HepG2 (cell line): ENCODE data around the gene BLVRB. TPM values are rescaled to one million over a fixed set of nuclear protein-coding genes. Genes with fewer than 3 reads are reported as not detected.

ENCODE experiments used
- ELF1 ChIP-seq: sonication (generic); formaldehyde crosslinking; IDR thresholded peaks from 2 replicates; pipeline ENCODE4 v1.4.0; 2020; ENCODE audit warnings: missing genetic modification reagents
- ELF4 ChIP-seq: sonication (generic); formaldehyde crosslinking; IDR thresholded peaks from 2 replicates; pipeline ENCODE4 v1.5.0; 2020; ENCODE audit warnings: missing genetic modification reagents, mild to moderate bottlenecking, moderate library complexity, borderline replicate concordance
- GABPA ChIP-seq, 2 experiments: IDR thresholded peaks; 2 replicates each; pipeline ENCODE4 v1.6.1; 2011 to 2016; ENCODE audit warnings: low read depth in 2 of 2, low read length in 1 of 2, missing biosample characterization in 1 of 2, missing genetic modification characterization in 1 of 2
- HDAC1 ChIP-seq: sonication (generic); formaldehyde crosslinking; IDR thresholded peaks from 2 replicates; pipeline ENCODE4 v1.5.1; 2020; ENCODE audit warnings: mild to moderate bottlenecking, missing genetic modification reagents
- HNRNPK ChIP-seq: fragments of 200-400 bp; formaldehyde crosslinking; IDR thresholded peaks from 2 replicates; pipeline ENCODE4 v1.6.1; 2018; ENCODE audit warnings: low read length, low read depth, moderate library complexity, mild to moderate bottlenecking; ENCODE audit not compliant: poor library complexity, severe bottlenecking
- HNRNPUL1 ChIP-seq: fragments of 200-400 bp; formaldehyde crosslinking; IDR thresholded peaks from 2 replicates; pipeline ENCODE4 v1.6.1; 2017; ENCODE audit warnings: low read depth, mild to moderate bottlenecking, low read length, moderate library complexity
- KAT7 ChIP-seq: IDR thresholded peaks from 2 replicates; pipeline ENCODE4 v1.6.1; 2018; ENCODE audit warnings: borderline replicate concordance, missing compliant biosample characterization
- KLF9 ChIP-seq: IDR thresholded peaks from 2 replicates; pipeline ENCODE4 v1.6.1; 2016; ENCODE audit warnings: low read depth
- MATR3 ChIP-seq: sonication (generic); formaldehyde crosslinking; IDR thresholded peaks from 2 replicates; pipeline ENCODE4 v1.4.0; 2020; ENCODE audit warnings: missing genetic modification reagents
- RCOR2 ChIP-seq: IDR thresholded peaks from 2 replicates; pipeline ENCODE4 v1.6.1; 2016; ENCODE audit warnings: missing biosample characterization, missing genetic modification reagents
- SMAD1 ChIP-seq: sonication (generic); formaldehyde crosslinking; IDR thresholded peaks from 2 replicates; pipeline ENCODE4 v1.4.0; 2020; ENCODE audit warnings: missing genetic modification reagents, low read depth, mild to moderate bottlenecking, borderline replicate concordance
- SRF ChIP-seq: IDR thresholded peaks from 2 replicates; pipeline ENCODE4 v1.6.1; 2011; ENCODE audit warnings: mild to moderate bottlenecking, low read depth, low read length, moderate library complexity
- U2AF1 ChIP-seq: fragments of 200-400 bp; formaldehyde crosslinking; optimal IDR thresholded peaks from 2 replicates; pipeline ENCODE3; 2017; ENCODE audit warnings: mild to moderate bottlenecking, low read depth, low read length
- ZNF180 ChIP-seq: sonication (generic); formaldehyde crosslinking; IDR thresholded peaks from 2 replicates; pipeline ENCODE4 v1.4.0; 2020; ENCODE audit warnings: low read depth, missing genetic modification reagents, borderline replicate concordance
- ZNF317 ChIP-seq: sonication (generic); formaldehyde crosslinking; IDR thresholded peaks from 2 replicates; pipeline ENCODE4 v1.5.0; 2020; ENCODE audit warnings: mild to moderate bottlenecking, missing genetic modification reagents
- ZNF839 ChIP-seq: sonication (generic); formaldehyde crosslinking; IDR thresholded peaks from 2 replicates; pipeline ENCODE4 v1.4.0; 2020; ENCODE audit warnings: missing genetic modification reagents, mild to moderate bottlenecking, borderline replicate concordance
- polyA plus RNA-seq, 8 experiments: library from polyadenylated mRNA; depleted of rRNA in 3 of 8; stranded (reverse) in 7 of 8; unstranded in 1 of 8; fragments of >200 nt; fragmentation: Illumina TruSeq in 4 of 8; extraction: Trizol in 4 of 8; gene quantifications; 2 replicates each; pipeline versions ENCODE4 v1.2.1 to v1.2.3, GENCODE V29; 2011 to 2016; ENCODE audit warnings: low read depth in 4 of 8, missing spikeins in 1 of 8, mixed read lengths in 1 of 8; ENCODE audit not compliant: insufficient read depth in 1 of 8
- total RNA-seq, 5 experiments: library from RNA; depleted of rRNA; stranded (reverse); fragments of >200 nt; fragmentation: Illumina TruSeq; extraction: Trizol; gene quantifications; 2 replicates each; pipeline ENCODE4 v1.2.3, GENCODE V29; 2016; ENCODE audit warnings: low read depth in 1 of 5
- TF ChIP-seq, protein P1 (sequence below): sonication (generic); formaldehyde crosslinking; IDR thresholded peaks from 2 replicates; pipeline ENCODE4 v1.5.0; 2020; ENCODE audit warnings: missing genetic modification reagents
- TF ChIP-seq, protein P2 (sequence below): sonication (generic); formaldehyde crosslinking; IDR thresholded peaks from 2 replicates; pipeline ENCODE4 v1.4.0; 2020; ENCODE audit warnings: missing genetic modification reagents
- TF ChIP-seq, protein P3 (sequence below), 2 experiments: sonication (generic) in 1 of 2; formaldehyde crosslinking in 1 of 2; IDR thresholded peaks; 2 replicates each; pipeline versions ENCODE4 v1.5.1 to v1.6.1; 2011 to 2020; ENCODE audit warnings: borderline replicate concordance in 1 of 2, low read depth in 1 of 2, low read length in 1 of 2, mild to moderate bottlenecking in 1 of 2, missing genetic modification reagents in 1 of 2, moderate library complexity in 1 of 2
- TF ChIP-seq, protein P4 (sequence below): sonication (generic); formaldehyde crosslinking; conservative IDR thresholded peaks from 2 replicates; pipeline ENCODE4 v1.4.0; 2020; ENCODE audit warnings: missing genetic modification reagents

The BLVRB gene
- total and polyA plus RNA-seq, 2 of the 13 experiments (the other 11 are each of a cell fraction or from before 2014, with no cell fraction given): 25.9 to 51.4 TPM

DNA sequence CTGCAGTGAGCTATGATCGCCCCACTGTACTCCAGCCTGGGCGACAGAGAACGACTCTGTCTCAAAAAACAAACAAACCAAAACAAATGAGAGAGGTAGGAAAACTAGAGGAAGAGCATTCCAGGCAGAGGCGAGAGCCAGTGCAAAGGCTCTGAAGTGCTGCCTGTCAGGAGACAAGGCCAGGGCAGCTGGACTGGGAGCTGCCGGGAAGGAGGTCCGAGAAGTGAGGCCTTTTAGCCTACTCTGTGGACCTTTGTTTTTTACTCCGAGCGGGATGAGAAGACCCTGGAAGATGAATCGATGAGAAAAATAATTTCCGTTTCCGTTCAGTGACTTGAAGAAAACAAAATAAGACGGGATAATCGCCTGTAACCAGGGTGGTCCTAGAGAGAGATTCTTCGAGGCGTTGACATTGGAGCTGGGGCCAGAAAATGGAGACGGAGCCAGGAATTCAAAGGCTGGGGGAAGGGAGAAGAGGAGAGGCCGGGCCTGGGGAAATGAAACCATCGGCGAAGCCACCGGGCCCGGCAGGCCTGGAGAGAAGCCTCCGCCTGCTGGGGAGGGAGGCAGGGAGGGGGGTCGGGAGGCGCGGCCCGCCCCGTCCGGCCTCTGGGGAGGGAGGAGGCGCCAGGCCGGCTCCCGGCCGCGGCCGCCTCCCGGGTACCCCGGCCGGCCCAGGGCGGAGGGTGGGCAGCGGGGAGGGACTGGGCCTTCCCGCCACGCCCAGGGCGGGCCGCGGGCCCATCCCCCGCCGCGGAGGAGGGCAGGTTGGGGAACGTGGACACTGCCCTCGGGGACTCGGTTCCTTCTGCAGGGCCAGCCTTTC, 31.9 kb downstream of the BLVRB start (continued):
- TF ChIP-seq, protein P1, sequence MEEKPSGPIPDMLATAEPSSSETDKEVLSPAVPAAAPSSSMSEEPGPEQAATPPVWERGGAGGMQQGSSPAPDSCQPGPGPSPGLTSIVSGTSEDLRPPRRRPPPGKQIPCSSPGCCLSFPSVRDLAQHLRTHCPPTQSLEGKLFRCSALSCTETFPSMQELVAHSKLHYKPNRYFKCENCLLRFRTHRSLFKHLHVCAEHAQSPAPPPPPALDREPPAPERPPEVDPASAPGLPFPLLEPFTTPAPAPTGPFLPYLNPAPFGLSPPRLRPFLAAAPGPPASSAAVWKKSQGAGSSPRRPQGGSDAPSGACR (CRISPR knock-in tag): no peak
- TF ChIP-seq, protein P2, sequence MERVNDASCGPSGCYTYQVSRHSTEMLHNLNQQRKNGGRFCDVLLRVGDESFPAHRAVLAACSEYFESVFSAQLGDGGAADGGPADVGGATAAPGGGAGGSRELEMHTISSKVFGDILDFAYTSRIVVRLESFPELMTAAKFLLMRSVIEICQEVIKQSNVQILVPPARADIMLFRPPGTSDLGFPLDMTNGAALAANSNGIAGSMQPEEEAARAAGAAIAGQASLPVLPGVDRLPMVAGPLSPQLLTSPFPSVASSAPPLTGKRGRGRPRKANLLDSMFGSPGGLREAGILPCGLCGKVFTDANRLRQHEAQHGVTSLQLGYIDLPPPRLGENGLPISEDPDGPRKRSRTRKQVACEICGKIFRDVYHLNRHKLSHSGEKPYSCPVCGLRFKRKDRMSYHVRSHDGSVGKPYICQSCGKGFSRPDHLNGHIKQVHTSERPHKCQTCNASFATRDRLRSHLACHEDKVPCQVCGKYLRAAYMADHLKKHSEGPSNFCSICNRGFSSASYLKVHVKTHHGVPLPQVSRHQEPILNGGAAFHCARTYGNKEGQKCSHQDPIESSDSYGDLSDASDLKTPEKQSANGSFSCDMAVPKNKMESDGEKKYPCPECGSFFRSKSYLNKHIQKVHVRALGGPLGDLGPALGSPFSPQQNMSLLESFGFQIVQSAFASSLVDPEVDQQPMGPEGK: peak; percentile 88
- TF ChIP-seq, protein P3, sequence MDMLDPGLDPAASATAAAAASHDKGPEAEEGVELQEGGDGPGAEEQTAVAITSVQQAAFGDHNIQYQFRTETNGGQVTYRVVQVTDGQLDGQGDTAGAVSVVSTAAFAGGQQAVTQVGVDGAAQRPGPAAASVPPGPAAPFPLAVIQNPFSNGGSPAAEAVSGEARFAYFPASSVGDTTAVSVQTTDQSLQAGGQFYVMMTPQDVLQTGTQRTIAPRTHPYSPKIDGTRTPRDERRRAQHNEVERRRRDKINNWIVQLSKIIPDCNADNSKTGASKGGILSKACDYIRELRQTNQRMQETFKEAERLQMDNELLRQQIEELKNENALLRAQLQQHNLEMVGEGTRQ (IDR thresholded peaks at IDR 0.05; ENCODE audit: low read depth, low read length): no peak
- TF ChIP-seq, protein P3 (CRISPR knock-in tag; IDR thresholded peaks at IDR 0.05; ENCODE audit: borderline replicate concordance): no peak
- no peak for TF ChIP-seq RCOR2
- TF ChIP-seq KAT7 (CRISPR knock-in tag): no peak
- no peak for TF ChIP-seq SMAD1 (CRISPR knock-in tag)
- no peak for TF ChIP-seq HNRNPUL1
- 0 out of 2 replicates have a peak, but pooled peaks have one; percentile 8 for TF ChIP-seq ELF1
- no peak for TF ChIP-seq SRF
- TF ChIP-seq MATR3: no peak
- TF ChIP-seq KLF9: no peak
- TF ChIP-seq ZNF180: no peak
- TF ChIP-seq GABPA (IDR thresholded peaks at IDR 0.05; ENCODE audit: low read depth, low read length): no peak
- TF ChIP-seq GABPA (CRISPR knock-in tag; IDR thresholded peaks at IDR 0.05; ENCODE audit: low read depth): no peak
- TF ChIP-seq HNRNPK: no peak
- no peak for TF ChIP-seq ELF4 (CRISPR knock-in tag)
- TF ChIP-seq HDAC1 (CRISPR knock-in tag): no peak
- TF ChIP-seq, protein P4, sequence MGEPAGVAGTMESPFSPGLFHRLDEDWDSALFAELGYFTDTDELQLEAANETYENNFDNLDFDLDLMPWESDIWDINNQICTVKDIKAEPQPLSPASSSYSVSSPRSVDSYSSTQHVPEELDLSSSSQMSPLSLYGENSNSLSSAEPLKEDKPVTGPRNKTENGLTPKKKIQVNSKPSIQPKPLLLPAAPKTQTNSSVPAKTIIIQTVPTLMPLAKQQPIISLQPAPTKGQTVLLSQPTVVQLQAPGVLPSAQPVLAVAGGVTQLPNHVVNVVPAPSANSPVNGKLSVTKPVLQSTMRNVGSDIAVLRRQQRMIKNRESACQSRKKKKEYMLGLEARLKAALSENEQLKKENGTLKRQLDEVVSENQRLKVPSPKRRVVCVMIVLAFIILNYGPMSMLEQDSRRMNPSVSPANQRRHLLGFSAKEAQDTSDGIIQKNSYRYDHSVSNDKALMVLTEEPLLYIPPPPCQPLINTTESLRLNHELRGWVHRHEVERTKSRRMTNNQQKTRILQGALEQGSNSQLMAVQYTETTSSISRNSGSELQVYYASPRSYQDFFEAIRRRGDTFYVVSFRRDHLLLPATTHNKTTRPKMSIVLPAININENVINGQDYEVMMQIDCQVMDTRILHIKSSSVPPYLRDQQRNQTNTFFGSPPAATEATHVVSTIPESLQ (CRISPR knock-in tag): no peak
- no peak for TF ChIP-seq ZNF839 (CRISPR knock-in tag)
- 0 out of 2 replicates have a peak, but pooled peaks have one; percentile 37 for TF ChIP-seq ZNF317 (CRISPR knock-in tag)
- TF ChIP-seq U2AF1: no peak
